GM19463 (cell line): ENCODE results near the gene EYS.
"Not testable (repeated sequence)": the region's sequence is repeated elsewhere in the genome, so short reads cannot be mapped to it uniquely, and the experiment has no call there.

Experiments used
- ATAC-seq: cut with Tn5 transposase; IDR thresholded peaks from one replicate; pipeline ENCODE4 v1.9.1; 2021; ENCODE audit warnings: mild to moderate bottlenecking, moderate library complexity; ENCODE audit not compliant: unreplicated experiment

EYS gene

DNA sequence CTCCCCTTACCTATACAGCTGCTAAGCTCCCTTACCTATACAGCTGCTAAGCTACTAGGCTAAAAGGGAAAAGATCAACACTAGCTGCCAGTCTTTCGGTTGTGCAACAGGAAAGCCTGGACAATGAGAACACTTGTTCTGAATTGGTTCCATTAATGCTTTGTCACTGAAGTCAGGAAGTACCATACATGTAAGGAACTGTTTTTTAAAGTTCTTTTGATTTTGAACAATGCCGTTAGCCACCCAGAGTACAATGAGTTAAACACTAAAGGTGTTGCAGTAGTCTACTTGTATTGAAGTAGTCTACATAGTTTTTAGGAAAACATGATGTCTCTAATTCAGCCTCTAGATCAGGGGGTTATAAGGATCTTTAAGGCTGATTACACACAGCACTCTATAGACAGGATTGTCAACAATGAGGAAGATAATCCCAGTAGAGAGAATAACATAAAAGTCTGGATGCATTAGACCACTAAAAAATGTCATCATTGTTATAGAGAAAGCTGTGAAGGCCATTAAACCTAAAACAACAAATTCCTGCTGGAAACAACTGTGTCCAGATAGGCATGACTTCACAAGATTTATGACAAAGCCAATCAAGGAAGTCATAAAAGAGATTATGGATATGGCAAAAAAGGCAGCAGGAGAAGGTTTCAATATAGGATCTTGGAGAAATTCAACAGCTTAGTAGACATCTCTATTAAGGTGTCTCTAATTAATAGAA lies 1765.1 kb downstream of the EYS start:
- ATAC-seq = no peak

GRCh38 chr6:63940056-63940455 lies 1767.0 kb downstream of the EYS start:
- no peak for ATAC-seq

- ATAC-seq = no peak
These were observed 1770.6 kb downstream of the EYS start for GRCh38 chr6:63936399-63936798.

- no peak for ATAC-seq
These were observed 1771.3 kb downstream of the EYS start for GRCh38 chr6:63935732-63936131.

- ATAC-seq = not testable (repeated sequence)
These were observed 1773.1 kb downstream of the EYS start for GRCh38 chr6:63933948-63934347.

GRCh38 chr6:63930848-63931247 lies 1776.2 kb downstream of the EYS start:
- ATAC-seq = no peak

- no peak for ATAC-seq
These were observed 1777.9 kb downstream of the EYS start for GRCh38 chr6:63929111-63929510.

GRCh38 chr6:63928613-63929012 lies 1778.4 kb downstream of the EYS start:
- ATAC-seq = no peak

GRCh38 chr6:63926950-63927927 lies 1779.8 kb downstream of the EYS start:
- ATAC-seq = no peak

DNA sequence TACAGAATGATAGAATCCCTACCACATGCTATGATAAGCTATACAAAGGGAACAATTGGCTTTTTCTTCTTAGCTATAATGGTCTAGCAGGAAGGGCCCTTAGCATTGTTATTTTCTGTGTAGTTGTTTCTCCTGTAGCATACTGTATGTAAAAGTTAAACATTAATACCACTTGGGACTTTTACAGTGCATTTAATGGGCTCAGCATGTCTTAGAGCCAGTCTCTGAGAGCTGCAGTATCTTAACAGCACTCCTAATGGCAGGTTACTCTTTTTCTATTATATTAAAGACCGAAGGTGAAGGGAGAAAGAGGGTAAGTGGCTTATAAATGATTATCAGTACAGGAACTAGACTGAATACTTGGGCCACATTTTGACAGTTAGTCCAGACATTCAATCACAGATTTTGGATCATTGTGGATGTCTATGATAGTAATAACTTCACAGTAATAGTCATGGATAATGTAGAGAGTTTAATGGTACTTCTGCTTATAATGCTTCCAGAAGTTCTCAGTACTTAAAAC lies 1780.7 kb downstream of the EYS start:
- ATAC-seq = peak; percentile 36

GRCh38 chr6:63923139-63923739 lies 1783.8 kb downstream of the EYS start:
- ATAC-seq = no peak

DNA sequence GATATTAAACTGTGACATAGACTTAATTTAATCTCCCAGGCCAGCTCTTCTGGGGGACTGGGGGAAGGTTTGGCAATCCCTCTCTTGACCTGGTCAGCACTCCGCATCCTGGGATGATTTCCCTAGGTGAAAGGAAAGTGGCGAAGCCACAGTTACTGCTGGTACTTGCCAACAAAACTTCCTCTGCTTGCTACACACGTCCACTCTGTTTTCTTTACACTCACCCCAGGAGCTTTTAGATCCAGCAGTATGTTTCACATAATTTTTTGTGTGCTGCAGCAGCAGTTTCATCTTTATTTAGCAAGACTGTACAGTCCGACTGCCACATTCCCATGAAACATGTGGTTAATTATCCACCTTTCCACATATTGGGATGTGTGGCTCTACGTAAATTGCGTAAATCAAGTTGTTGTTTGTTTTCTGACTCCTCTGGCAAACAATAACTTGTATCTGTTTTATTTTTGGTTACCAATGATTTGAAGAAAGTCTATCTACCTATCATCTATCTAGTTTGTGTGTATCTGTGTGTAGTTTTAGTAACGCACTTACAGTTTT lies 1787.4 kb downstream of the EYS start:
- no peak for ATAC-seq

DNA sequence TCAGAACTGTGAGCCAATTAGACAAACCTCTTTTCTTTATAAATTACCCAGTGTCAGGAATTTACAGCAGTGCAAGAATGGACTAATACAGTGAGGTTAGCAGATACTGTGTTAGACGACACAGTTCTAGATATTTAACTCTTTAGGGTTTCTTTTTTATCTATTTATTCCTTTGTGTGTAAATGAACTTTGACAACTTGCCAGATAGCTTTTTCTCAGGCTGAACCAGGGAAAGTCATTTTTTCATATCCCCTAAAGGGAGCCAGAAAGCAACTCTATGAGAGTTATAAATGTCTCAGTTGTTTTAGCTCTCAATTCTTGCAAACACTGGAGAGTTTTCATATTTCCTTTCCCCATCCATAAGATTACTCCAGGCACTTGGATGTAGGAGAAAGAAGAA lies 1794.1 kb downstream of the EYS start:
- ATAC-seq = no peak

DNA sequence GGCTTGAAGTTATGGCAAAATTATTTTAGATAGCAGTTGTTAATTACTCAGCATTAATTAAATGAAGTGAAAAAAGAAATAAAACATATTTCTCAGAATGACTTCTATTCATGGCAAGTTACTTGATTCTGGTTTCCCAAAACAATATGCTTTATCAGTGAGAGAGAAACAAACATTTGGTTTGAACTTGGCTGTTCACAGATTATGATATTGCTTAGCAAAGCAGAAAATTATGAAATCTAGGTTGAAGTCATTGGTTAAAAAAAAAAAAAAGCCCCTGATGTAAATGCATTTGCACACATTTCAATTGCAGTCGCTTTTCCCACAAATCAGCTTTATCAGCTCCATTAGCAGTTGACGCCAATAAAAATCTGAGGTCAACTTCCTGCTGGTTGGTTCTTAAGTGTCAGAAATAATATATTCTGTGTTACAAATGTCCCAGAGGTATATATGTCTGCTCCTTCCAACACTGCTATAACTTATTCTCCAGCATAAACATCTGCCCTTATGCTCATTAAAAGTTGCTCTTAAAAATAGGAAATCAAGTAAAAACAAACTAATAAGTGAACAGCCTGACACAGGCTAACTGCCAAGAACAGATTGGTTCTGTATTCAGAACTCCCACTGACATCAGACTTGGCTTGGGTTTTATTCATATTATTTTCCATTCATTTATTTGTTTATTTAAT lies 1796.0 kb downstream of the EYS start:
- no peak for ATAC-seq

- ATAC-seq = no peak
These were observed 1802.3 kb downstream of the EYS start for GRCh38 chr6:63904650-63905248.

DNA sequence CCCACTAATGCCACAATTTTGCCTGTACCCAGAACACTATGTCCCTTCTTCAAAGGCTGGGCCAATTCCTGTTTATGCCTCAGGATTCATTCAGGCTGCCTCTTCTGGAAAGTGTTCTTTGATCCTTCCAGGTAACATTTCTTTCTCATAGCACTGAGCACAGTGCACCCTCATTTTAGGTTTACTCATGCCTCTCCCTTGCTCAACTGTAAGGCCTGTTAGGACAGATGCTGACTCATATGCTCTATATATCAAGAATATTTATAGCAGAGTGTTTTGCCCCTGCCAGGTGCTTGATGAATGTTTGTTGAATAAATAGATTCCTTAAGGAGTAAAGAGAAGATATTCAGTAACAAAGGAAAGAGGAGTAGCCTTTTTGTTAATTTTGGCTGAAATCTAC lies 1807.5 kb downstream of the EYS start:
- ATAC-seq = no peak

DNA sequence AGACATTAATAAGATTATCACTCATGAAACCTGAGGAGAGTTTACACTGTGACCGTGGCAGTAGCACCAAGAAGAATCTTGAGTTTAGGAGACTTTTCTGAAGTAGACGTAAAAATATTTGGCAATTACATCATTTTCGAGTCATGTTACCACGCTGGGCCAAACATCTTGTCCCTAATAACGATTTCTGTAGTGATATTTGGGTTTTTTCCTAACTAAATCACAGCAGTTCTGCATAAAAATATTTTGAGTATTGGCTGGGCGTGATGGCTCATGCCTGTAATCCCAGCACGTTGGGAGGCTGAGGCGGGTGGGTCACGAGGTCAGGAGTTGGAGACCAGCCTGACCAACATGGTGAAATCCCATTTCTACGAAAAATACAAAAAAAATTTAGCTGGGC lies 1809.1 kb downstream of the EYS start:
- no peak for ATAC-seq

DNA sequence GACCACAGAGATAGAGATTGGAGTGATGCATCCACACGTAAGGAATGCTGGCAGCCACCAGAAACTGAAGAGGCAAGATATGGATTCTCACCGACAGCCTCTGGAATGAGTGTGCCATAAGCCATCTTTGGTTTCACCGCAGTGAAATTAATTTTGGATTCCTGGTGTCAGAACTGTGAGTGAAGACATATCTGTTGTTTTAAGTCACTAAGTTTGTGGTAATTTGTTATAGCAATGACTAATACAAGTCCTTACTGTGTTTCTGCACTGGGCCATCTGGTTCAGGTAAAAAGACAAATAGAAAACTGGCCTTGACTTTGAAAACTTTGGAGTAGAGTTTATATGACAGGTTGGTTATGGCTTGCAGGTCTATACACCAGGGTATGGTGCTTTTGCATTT lies 1809.6 kb downstream of the EYS start:
- ATAC-seq = no peak

DNA sequence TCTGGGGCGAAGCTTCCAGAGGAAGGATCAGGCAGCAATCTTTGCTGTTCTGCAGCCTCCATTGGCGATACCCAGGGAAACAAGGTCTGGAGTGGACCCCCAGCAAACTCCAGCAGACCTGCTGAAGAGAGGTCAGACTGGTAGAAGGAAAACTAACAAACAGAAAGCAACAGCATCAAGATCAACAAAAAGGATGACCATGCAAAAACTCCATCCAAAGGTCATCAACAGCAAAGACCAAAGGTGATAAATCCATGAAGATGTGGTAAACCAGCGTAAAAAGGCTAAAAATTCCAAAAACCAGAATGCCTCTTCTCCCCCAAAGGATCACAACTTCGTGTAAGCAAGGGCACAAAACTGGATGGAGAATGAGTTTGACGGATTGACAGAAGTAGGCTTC lies 1818.6 kb downstream of the EYS start:
- no peak for ATAC-seq

DNA sequence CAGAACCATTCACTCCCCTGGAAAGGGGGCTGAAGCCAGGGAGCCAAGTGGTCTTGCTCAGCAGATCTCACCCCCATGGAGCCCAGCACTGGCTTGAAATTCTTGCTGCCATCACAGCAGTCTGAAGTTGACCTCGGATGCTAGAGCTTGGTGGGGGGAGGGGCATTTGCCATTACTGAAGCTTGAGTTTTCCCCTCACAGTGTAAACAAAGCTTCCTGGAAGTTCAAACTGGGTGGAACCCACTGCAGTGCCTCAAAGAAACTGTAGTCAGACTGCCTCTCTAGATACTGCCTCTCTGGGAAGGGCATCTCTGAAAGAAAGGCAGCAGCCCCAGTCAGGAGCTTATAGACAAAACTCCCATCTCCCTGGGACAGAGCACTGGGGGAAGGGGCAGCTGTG lies 1819.2 kb downstream of the EYS start:
- ATAC-seq = not testable (repeated sequence)
